ENCODE measurements around the gene PCDH9.

GRCh38 chr13:67062160-67062559 is 168.0 kb downstream of the PCDH9 start:
- TF ChIP-seq CTCF (IDR thresholded peaks at IDR 0.05), result no peak
- TF ChIP-seq POLR2A (IDR thresholded peaks at IDR 0.05), result no peak

All from heart left ventricle (tissue), 13 donors.